MM.1S (cell line): ENCODE results near the gene MOB3B.

Experiments used
- DNase-seq: peaks from one replicate; pipeline ENCODE4 v3.0.0-alpha.2; 2015
- H2AFZ ChIP-seq: fragments of 300-600 bp; sonication (generic); 2 replicates; pipeline ENCODE4 v1.6.0; 2016; ENCODE audit warnings: antibody characterized with exemption, low read length
- H3F3A ChIP-seq: fragments of 300-600 bp; sonication (generic); 2 replicates; pipeline ENCODE4 v1.6.1; 2016; ENCODE audit warnings: mild to moderate bottlenecking, antibody characterized with exemption, low read length, moderate library complexity, mixed read lengths; ENCODE audit not compliant: insufficient read depth
- H3K27ac ChIP-seq: fragments of 300-600 bp; sonication (generic); 2 replicates; pipeline ENCODE4 v1.5.1; 2016; ENCODE audit warnings: mild to moderate bottlenecking, low read length
- H3K27me3 ChIP-seq: fragments of 300-600 bp; sonication (generic); replicated peaks from 2 replicates; pipeline ENCODE4 v1.6.0; 2016; ENCODE audit warnings: low read length; ENCODE audit not compliant: insufficient read depth
- H3K36me3 ChIP-seq: fragments of 300-600 bp; sonication (generic); replicated peaks from 2 replicates; pipeline ENCODE4 v1.6.1; 2016; ENCODE audit warnings: mild to moderate bottlenecking, low read length, mixed read lengths; ENCODE audit not compliant: insufficient read depth
- H3K4me1 ChIP-seq: fragments of 300-600 bp; sonication (generic); 2 replicates; pipeline ENCODE4 v1.6.1; 2016; ENCODE audit warnings: low read length, mixed read lengths
- H3K4me2 ChIP-seq: fragments of 300-600 bp; sonication (generic); 2 replicates; pipeline ENCODE4 v1.6.0; 2016; ENCODE audit warnings: low read depth, low read length
- H3K4me3 ChIP-seq: fragments of 300-600 bp; sonication (generic); 2 replicates; pipeline ENCODE4 v1.5.1; 2016; ENCODE audit warnings: low read length, mixed read lengths
- H3K79me2 ChIP-seq: fragments of 300-600 bp; sonication (generic); 2 replicates; pipeline ENCODE4 v1.6.1; 2016; ENCODE audit warnings: mixed run types, low read length, mixed read lengths
- H3K9ac ChIP-seq: fragments of 300-600 bp; sonication (generic); 2 replicates; pipeline ENCODE4 v1.6.1; 2016; ENCODE audit warnings: low read length, mixed read lengths
- H3K9me2 ChIP-seq: fragments of 300-600 bp; sonication (generic); replicated peaks from 2 replicates; pipeline ENCODE4 v1.6.1; 2016; ENCODE audit warnings: mild to moderate bottlenecking, low read length, mixed read lengths; ENCODE audit not compliant: insufficient read depth
- H3K9me3 ChIP-seq: fragments of 300-600 bp; sonication (generic); replicated peaks from 2 replicates; pipeline ENCODE4 v1.6.1; 2016; ENCODE audit warnings: mild to moderate bottlenecking, low read length, mixed read lengths; ENCODE audit not compliant: insufficient read depth
- H4K20me1 ChIP-seq: fragments of 300-600 bp; sonication (generic); 2 replicates; pipeline ENCODE4 v1.6.1; 2016; ENCODE audit warnings: mild to moderate bottlenecking, low read length, moderate library complexity, mixed read lengths; ENCODE audit not compliant: insufficient read depth
- EZH2 ChIP-seq: fragments of 300-600 bp; sonication (generic); optimal IDR thresholded peaks from 2 replicates; pipeline ENCODE3; 2017; ENCODE audit warnings: low read depth, mild to moderate bottlenecking, antibody characterized with exemption, low read length, mixed read lengths
- EZH2phosphoT487 ChIP-seq: fragments of 300-600 bp; sonication (generic); IDR thresholded peaks from 2 replicates; pipeline ENCODE4 v1.6.1; 2018; ENCODE audit warnings: antibody characterized with exemption, low read length
- TF ChIP-seq, protein P1 (sequence below): fragments of 300-600 bp; sonication (generic); IDR thresholded peaks from 2 replicates; pipeline ENCODE4 v1.5.1; 2016; ENCODE audit warnings: antibody characterized with exemption, low read length, mixed read lengths

Gene MOB3B

DNA sequence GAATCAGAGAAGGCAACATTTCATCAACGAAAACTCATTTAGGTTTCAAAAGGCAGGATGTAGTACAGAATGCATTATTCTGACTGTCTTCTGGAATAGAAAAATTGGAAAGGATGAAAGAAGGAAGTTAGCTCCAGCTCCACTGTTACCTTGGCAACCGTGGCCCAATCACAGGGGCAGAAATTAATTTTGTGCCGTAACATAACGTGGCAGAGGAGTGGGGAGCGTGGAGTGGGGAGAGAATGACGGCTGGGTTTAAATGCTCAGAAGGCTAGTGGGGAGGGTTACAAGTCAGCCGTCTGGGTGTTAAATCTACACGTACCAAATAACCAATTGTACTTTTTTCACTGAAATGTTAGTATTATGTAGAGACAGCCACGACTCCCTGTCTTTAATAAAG, 200.3 kb downstream of the MOB3B start:
- no peaks in the 10 kb centered on the region for H3K9me3 ChIP-seq
- TF ChIP-seq EZH2phosphoT487, result no peak
- no peaks in the 10 kb centered on the region for H3F3A ChIP-seq
- no peaks in the 10 kb centered on the region for H3K27me3 ChIP-seq
- H3K79me2 ChIP-seq, result no peaks in the 10 kb centered on the region
- no peak overlapping the region for H3K4me3 ChIP-seq
- no peaks in the 10 kb centered on the region for H4K20me1 ChIP-seq
- no peak overlapping the region for H3K9ac ChIP-seq
- no peaks in the 10 kb centered on the region for H3K36me3 ChIP-seq
- H3K4me2 ChIP-seq, result no peak overlapping the region
- no peak for DNase-seq
- 0 out of 2 replicates have a peak, but pooled peaks cover 4% of the 10 kb centered on the region for H3K4me1 ChIP-seq
- H3K9me2 ChIP-seq, result no peaks in the 10 kb centered on the region
- no peak overlapping the region for H2AFZ ChIP-seq
- no peak overlapping the region for H3K27ac ChIP-seq

DNA sequence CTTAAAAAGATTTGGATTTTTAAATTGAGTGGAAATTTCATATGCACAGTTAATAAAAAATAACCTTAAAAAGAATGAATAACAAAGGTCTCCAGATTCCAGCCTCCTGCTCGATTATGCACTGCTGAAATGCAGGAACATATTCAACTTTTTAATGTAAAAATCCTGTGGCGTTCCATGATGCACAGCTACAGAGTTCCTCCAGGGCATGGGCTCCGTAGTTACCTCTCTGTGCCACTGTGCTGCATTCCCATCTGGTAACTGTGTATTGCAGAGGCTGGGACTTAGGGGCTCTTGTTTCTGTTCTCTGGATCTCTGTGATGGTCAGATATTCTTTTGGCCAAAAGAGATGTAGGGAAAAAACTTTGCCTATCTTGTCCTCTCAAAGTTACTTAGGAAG, 201.1 kb downstream of the MOB3B start:
- Histone ChIP-seq H3K36me3 (no peaks in the 10 kb centered on the region), H3K4me3 (no peak overlapping the region), H3K27ac (no peak overlapping the region), H3K4me1 (0 out of 2 replicates have a peak, but pooled peaks cover 3% of the 10 kb centered on the region), H3K27me3 (no peaks in the 10 kb centered on the region), H3K79me2 (no peaks in the 10 kb centered on the region), H3F3A (no peaks in the 10 kb centered on the region), H3K9me3 (no peaks in the 10 kb centered on the region), H3K9me2 (no peaks in the 10 kb centered on the region), H2AFZ (no peak overlapping the region), H3K9ac (no peak overlapping the region), H3K4me2 (no peak overlapping the region), H4K20me1 (no peaks in the 10 kb centered on the region)
- TF ChIP-seq, protein P1, sequence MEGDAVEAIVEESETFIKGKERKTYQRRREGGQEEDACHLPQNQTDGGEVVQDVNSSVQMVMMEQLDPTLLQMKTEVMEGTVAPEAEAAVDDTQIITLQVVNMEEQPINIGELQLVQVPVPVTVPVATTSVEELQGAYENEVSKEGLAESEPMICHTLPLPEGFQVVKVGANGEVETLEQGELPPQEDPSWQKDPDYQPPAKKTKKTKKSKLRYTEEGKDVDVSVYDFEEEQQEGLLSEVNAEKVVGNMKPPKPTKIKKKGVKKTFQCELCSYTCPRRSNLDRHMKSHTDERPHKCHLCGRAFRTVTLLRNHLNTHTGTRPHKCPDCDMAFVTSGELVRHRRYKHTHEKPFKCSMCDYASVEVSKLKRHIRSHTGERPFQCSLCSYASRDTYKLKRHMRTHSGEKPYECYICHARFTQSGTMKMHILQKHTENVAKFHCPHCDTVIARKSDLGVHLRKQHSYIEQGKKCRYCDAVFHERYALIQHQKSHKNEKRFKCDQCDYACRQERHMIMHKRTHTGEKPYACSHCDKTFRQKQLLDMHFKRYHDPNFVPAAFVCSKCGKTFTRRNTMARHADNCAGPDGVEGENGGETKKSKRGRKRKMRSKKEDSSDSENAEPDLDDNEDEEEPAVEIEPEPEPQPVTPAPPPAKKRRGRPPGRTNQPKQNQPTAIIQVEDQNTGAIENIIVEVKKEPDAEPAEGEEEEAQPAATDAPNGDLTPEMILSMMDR, result no peak
- TF ChIP-seq EZH2 (no peak), EZH2phosphoT487 (no peak)
- DNase-seq, result no peak

DNA sequence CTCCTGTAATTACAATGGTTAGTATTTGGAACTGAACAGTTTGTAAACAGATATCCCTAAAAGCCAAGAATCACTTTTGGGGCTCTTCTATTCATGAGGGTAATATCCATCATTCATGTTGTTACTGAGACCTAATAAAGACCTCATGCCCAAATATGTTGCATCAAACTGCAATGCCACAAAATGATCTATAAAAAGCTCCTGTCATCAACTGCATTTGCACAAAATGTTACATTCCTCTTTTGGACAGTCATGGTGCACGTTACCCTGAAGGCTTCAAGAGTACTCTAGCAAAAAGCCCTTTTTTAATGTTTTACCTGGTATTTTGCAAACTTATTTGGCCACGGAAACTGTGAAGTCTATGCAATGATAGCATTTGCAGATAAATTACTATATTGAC, 218.4 kb downstream of the MOB3B start:
- DNase-seq, result no peak
- no peak overlapping the region for H3K9ac ChIP-seq
- no peaks in the 10 kb centered on the region for H3K9me2 ChIP-seq
- no peak overlapping the region for H3K4me3 ChIP-seq
- H3F3A ChIP-seq, result no peaks in the 10 kb centered on the region
- no peak overlapping the region for H3K4me2 ChIP-seq
- H3K27me3 ChIP-seq, result no peaks in the 10 kb centered on the region
- H2AFZ ChIP-seq, result no peak overlapping the region
- H3K9me3 ChIP-seq, result no peaks in the 10 kb centered on the region
- H3K4me1 ChIP-seq, result no peaks in the 10 kb centered on the region
- H3K79me2 ChIP-seq, result no peaks in the 10 kb centered on the region
- no peak for TF ChIP-seq EZH2phosphoT487
- TF ChIP-seq, protein P1, result no peak
- H3K27ac ChIP-seq, result no peak overlapping the region
- H4K20me1 ChIP-seq, result no peaks in the 10 kb centered on the region
- H3K36me3 ChIP-seq, result no peaks in the 10 kb centered on the region

DNA sequence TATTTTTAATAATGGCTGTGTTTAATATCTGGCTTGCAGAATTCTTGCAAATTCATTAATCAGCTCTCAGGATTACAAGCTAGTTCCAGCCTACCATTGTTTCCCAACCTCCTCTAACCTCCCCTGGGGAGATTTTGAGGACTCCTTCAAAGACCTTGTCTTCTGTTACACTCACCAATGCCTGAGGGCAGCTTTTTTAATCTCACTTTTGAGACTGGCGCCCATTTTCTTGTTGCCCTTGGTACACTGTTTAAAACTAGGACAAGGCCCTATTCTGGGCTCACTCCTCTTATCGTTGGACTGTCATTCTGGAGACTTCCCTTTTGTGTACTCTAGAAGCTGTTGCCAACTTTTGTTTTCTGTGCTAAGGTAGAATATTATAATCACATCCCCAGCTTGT, 219.0 kb downstream of the MOB3B start:
- Histone ChIP-seq H3K9me3 (no peaks in the 10 kb centered on the region), H3K27me3 (no peaks in the 10 kb centered on the region), H3K27ac (no peak overlapping the region), H3K4me1 (no peaks in the 10 kb centered on the region), H3K9me2 (no peaks in the 10 kb centered on the region), H3K36me3 (no peaks in the 10 kb centered on the region), H4K20me1 (no peaks in the 10 kb centered on the region), H3K79me2 (no peaks in the 10 kb centered on the region), H3K4me2 (no peak overlapping the region), H2AFZ (no peak overlapping the region), H3K4me3 (no peak overlapping the region), H3K9ac (no peak overlapping the region), H3F3A (no peaks in the 10 kb centered on the region)
- TF ChIP-seq EZH2 (no peak), EZH2phosphoT487 (no peak)
- TF ChIP-seq, protein P1, result no peak
- no peak for DNase-seq
